Mesodermal cell (in vitro differentiated cells): ENCODE measurements around the gene HCN4. TPM values are rescaled to one million over a fixed set of nuclear protein-coding genes. Genes with fewer than 3 reads are reported as not detected.
"Not testable (repeated sequence)": the region's sequence is repeated elsewhere in the genome, so short reads cannot be mapped to it uniquely, and the experiment has no call there.

ENCODE experiments used
- H3K27ac ChIP-seq: 2 replicates; pipeline ENCODE4 v1.7.0; 2013; ENCODE audit warnings: mild to moderate bottlenecking, low read depth, low read length, moderate library complexity; ENCODE audit not compliant: severe bottlenecking
- H3K36me3 ChIP-seq: 2 replicates; pipeline ENCODE4 v1.7.1; 2013; ENCODE audit warnings: mild to moderate bottlenecking, low read length, moderate library complexity; ENCODE audit not compliant: control insufficient read depth, insufficient read depth
- H3K4me1 ChIP-seq: one replicate; pipeline ENCODE4 v1.7.1; 2013; ENCODE audit warnings: mild to moderate bottlenecking, low read length; ENCODE audit not compliant: insufficient read depth, control insufficient read depth, poor library complexity, severe bottlenecking
- H3K4me3 ChIP-seq: 2 replicates; pipeline ENCODE4 v1.7.0; 2013; ENCODE audit warnings: low read length, control low read depth, mild to moderate bottlenecking; ENCODE audit not compliant: insufficient read depth, poor library complexity, severe bottlenecking; ENCODE audit errors: extremely low read depth
- H3K9me3 ChIP-seq: 2 replicates; pipeline ENCODE4 v1.7.1; 2013; ENCODE audit warnings: mild to moderate bottlenecking, low read length, moderate library complexity; ENCODE audit not compliant: control insufficient read depth
- WGBS, 2 experiments: methylation state at CpG; one replicate each; pipeline ENCODE4 v1.1.5; 2013; ENCODE audit warnings: missing lambda C conversion rate in 2 of 2; ENCODE audit not compliant: insufficient coverage in 2 of 2; 5-methylcytosine and 5-hydroxymethylcytosine counted together
- polyA plus RNA-seq, 2 experiments: library from polyadenylated mRNA; stranded (reverse); fragments of 50-300 nt; gene quantifications; one replicate each; pipeline ENCODE4 v1.2.3, GENCODE V29; 2013

The HCN4 gene
- polyA plus RNA-seq (2013, experiment 1 of 2): 1.3 TPM
- 1.6 TPM for polyA plus RNA-seq (2013, experiment 2 of 2)

- no peaks in the 10 kb centered on the region for H3K9me3 ChIP-seq
- no peaks in the 10 kb centered on the region for H3K36me3 ChIP-seq
- no peak within 1 kb of the TSS for H3K27ac ChIP-seq
- 0% methylated on average over 79 to 88 of the region's 109 CpGs for WGBS, 2 experiments
- H3K4me1 ChIP-seq: peaks cover 20% of the 10 kb centered on the region
- H3K4me3 ChIP-seq: peak within 1 kb of the TSS; percentile 52
Measured at GRCh38 chr15:73368301-73369136, at the start of gene HCN4. HCN4 (minus strand) TSS chr15:73368958; CDS start chr15:73368270, 688 bp downstream.

GRCh38 chr15:73414876-73415275 lies 46.1 kb upstream of the HCN4 start:
- Histone ChIP-seq H3K4me3 (no peak overlapping the region), H3K9me3 (no peaks in the 10 kb centered on the region), H3K4me1 (no peaks in the 10 kb centered on the region), H3K36me3 (no peaks in the 10 kb centered on the region), H3K27ac (no peak overlapping the region)
- 73 to 100% methylated on average over 1 to 3 of the region's 3 CpGs for WGBS, 2 experiments

GRCh38 chr15:73403171-73403570 lies 34.4 kb upstream of the HCN4 start:
- Histone ChIP-seq H3K4me3 (no peak overlapping the region), H3K4me1 (no peaks in the 10 kb centered on the region)

DNA sequence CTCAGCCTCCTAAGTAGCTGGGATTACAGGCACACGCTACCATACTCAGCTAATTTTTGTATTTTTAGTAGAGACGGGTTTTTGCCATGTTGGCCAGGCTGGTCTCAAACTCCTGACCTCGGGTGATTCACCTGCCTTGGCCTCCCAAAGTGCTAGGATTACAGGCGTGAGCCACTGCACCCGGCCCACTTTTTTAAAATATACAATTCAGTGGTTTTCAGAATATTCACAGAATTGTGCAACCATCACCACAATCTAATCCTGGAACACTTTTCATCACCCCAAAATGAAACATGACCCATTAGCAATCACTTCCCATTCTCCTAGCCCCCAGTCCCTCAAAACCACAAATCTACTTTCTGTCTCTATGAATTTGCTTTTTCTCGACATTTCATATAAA lies 31.5 kb upstream of the HCN4 start:
- not testable (repeated sequence) for H3K27ac ChIP-seq, H3K4me1 ChIP-seq, H3K9me3 ChIP-seq, H3K4me3 ChIP-seq, H3K36me3 ChIP-seq
- WGBS, 2 experiments: 85 to 93% methylated on average over 4 of the region's 6 CpGs

More at GRCh38 chr15:73403171-73403570, 34.4 kb upstream of the HCN4 start:
- H3K36me3 ChIP-seq: no peaks in the 10 kb centered on the region
- no peak overlapping the region for H3K27ac ChIP-seq
- H3K9me3 ChIP-seq: no peaks in the 10 kb centered on the region

- no peaks in the 10 kb centered on the region for H3K9me3 ChIP-seq
- no peak overlapping the region for H3K4me3 ChIP-seq
- H3K4me1 ChIP-seq: peaks cover 6% of the 10 kb centered on the region
- 87 to 100% methylated on average over 3 of the region's 4 CpGs for WGBS, 2 experiments
- H3K27ac ChIP-seq: no peak overlapping the region
- no peaks in the 10 kb centered on the region for H3K36me3 ChIP-seq
Measured at GRCh38 chr15:73398861-73399260, 30.1 kb upstream of the HCN4 start.

- Histone ChIP-seq H3K27ac (no peak overlapping the region), H3K4me1 (peaks cover 6% of the 10 kb centered on the region), H3K4me3 (no peak overlapping the region), H3K36me3 (no peaks in the 10 kb centered on the region), H3K9me3 (no peaks in the 10 kb centered on the region)
- 91 to 96% methylated on average over 4 to 5 of the region's 5 CpGs for WGBS, 2 experiments
Measured at GRCh38 chr15:73397461-73397860, 28.7 kb upstream of the HCN4 start.

DNA sequence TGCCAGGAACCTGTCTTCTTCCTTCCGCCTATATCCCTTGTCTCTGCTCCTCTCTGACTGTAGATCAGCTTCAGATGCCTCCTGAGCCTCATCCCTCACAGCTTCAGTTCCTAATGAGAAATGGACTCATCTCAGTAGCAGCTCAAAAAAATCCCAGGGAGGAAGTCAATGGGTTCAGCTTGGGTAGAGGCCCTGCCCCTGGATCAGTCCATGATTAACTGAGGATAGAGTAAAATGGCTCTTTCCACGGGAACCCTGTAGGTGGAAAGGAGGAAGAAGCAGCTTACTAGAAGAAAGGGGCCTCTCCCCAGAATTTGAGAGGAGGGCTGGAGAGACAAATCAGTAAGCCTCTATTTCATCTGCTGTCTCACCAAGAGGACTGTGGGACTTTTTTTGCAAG lies 26.9 kb upstream of the HCN4 start:
- peaks cover 6% of the 10 kb centered on the region for H3K4me1 ChIP-seq
- no peaks in the 10 kb centered on the region for H3K9me3 ChIP-seq
- no peaks in the 10 kb centered on the region for H3K36me3 ChIP-seq
- no peak overlapping the region for H3K4me3 ChIP-seq
- 82 to 86% methylated on average over 1 to 2 of the region's 2 CpGs for WGBS, 2 experiments
- H3K27ac ChIP-seq: no peak overlapping the region

DNA sequence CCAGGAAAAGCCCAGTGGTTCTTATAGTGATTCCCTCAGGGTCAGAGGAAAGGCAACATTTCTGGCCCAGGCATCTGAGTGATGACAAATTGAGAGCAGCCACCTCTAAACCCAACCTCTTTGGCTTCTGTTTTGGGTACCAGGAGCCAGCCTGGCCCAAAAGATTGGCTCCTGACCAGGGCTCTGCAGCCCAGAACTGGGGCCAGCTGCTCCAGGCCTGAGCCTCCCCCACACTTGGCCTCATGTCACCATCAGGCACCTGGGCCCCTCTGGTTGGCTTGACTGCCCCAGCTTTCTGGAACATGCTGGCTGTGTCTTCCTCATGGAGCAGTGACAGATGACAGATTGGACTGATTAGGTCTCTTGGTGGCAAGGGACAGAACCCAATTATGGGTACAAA lies 26.0 kb upstream of the HCN4 start:
- Histone ChIP-seq H3K4me1 (peaks cover 10% of the 10 kb centered on the region), H3K36me3 (no peaks in the 10 kb centered on the region), H3K27ac (no peak overlapping the region), H3K9me3 (no peaks in the 10 kb centered on the region), H3K4me3 (no peak overlapping the region)

- 80% methylated on average over 1 of the region's 2 CpGs; no CpG with 5 or more reads in 1 of the 2 experiments for WGBS, 2 experiments
- Histone ChIP-seq H3K4me3 (no peak overlapping the region), H3K4me1 (peaks cover 19% of the 10 kb centered on the region), H3K36me3 (no peaks in the 10 kb centered on the region), H3K27ac (no peak overlapping the region), H3K9me3 (no peaks in the 10 kb centered on the region)
Measured at GRCh38 chr15:73393336-73393735, 24.6 kb upstream of the HCN4 start.

DNA sequence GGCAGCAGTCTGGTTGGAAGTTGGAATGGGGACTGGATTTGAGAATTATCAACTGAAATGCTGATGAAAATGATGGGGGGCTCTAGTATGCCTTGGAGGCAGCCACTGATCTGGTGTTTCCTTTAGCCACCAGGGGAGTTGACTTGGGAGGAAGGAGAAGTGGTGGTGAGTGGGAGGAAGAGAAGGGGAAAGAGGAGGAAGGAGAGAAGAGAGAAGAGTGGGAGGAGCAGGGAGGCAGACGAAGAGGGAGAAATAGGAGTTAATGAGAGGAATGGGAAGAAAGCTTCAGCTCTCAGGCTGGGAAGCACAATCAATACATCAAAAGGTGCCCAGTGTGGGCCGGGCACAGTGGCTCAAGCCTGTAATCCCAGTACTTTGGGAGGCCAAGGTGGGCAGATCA lies 23.3 kb upstream of the HCN4 start:
- Histone ChIP-seq H3K4me1 (peaks cover 27% of the 10 kb centered on the region), H3K36me3 (no peaks in the 10 kb centered on the region), H3K4me3 (no peak overlapping the region), H3K27ac (no peak overlapping the region), H3K9me3 (no peaks in the 10 kb centered on the region)
- 92 to 96% methylated on average over 2 of the region's 2 CpGs for WGBS, 2 experiments

DNA sequence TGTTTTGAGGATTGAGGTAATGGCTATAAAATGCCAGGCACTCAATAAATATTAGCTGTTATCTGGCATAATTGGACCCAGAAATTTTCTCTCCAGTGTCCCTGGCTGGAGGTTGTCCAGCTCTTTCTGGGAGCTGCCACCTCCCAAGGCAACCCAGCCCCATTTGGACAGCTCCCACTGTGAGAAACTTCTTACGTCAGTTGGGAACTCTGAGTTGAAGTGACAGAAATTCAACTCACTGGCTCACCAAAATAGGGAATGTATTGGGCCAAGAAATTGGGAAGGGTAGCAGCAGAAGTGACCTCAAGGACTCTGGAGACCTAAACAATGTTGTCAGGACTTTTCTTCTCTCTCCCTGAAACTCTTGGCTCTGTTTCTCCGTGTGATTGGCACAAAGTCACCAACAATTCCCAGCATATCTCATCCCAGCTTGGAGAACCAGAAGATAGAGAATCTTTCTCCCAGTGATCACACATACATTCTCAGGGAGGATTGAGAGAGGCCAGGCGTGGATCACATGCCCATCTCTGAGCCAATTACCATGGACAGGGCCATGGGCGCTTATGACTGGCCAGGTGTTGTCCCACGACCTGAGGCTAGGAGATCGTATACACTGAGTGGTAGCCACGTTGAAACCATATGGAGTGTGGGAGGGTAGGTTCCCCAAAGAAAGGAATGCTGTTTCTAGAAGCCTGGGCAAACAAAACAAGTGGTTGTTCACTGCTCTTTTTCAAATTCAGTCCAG lies 22.5 kb upstream of the HCN4 start:
- no peaks in the 10 kb centered on the region for H3K36me3 ChIP-seq
- no peaks in the 10 kb centered on the region for H3K9me3 ChIP-seq
- H3K4me3 ChIP-seq: no peak overlapping the region
- peaks cover 28% of the 10 kb centered on the region for H3K4me1 ChIP-seq
- 87 to 93% methylated on average over 6 of the region's 7 CpGs for WGBS, 2 experiments
- no peak overlapping the region for H3K27ac ChIP-seq
